Activated CD8-positive, alpha-beta memory T cell treated with anti-CD3 and anti-CD28 coated beads, Interleukin-2, amount 50 U/mL, for 24 hours (primary cell): Measurements from ENCODE around the gene GLYR1.

Experiments used
- DNase-seq: peaks from one replicate; pipeline ENCODE4 v3.0.0-alpha.2; 2020; ENCODE audit errors: extremely low read depth

GLYR1 gene

DNA sequence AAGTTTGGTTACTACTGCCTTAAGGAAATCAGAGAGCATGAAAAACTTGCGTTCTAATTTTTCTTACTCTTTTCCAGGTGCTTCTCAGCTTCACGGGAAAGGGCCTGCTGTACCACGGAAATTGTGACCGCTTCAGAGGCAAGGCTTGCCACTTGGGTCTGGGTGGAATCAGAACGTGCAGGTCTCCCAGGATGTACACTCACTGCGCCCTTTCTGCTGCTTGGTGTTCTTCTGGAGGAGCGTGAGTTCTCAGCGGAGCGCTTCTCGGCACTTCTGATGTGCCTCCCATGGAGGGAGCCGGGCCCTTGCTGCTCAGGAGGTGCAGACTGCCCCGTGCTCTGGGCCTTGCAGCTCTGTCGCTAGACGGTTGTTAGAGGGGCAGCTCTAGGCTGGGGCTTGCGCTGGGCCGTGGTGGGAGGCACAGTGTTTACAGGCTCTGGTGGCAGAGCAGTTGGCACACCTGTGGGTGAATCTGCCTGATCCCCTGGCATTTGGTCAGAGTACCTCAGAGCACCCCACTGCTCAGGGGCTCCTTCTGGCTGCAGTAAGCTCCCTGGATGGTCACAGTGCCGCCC, 33.0 kb upstream of the GLYR1 start:
- no peak for DNase-seq

DNA sequence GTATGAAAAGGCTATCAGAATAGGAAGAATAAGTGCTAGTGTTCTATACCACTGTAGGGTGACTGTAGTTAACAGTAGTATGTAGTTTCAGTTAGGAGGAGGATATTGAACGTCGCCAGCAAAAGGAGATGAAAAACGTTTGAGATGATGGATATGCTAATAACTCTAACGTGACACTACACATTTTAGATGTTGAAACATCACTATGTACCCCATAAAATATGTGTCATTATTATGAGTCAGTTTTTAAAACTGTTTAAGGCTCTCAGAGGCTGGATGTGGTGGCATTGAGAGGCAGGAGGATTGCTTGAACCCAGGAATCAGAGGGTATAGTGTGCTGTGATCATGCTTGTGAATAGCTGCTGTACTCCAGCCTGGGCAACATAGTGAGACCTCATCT, 32.0 kb upstream of the GLYR1 start:
- DNase-seq = no peak

- no peak for DNase-seq
Observed at GRCh38 chr16:4877380-4877685, 30.2 kb upstream of the GLYR1 start.

- no peak for DNase-seq
Observed at GRCh38 chr16:4876646-4877379, 29.7 kb upstream of the GLYR1 start.

DNA sequence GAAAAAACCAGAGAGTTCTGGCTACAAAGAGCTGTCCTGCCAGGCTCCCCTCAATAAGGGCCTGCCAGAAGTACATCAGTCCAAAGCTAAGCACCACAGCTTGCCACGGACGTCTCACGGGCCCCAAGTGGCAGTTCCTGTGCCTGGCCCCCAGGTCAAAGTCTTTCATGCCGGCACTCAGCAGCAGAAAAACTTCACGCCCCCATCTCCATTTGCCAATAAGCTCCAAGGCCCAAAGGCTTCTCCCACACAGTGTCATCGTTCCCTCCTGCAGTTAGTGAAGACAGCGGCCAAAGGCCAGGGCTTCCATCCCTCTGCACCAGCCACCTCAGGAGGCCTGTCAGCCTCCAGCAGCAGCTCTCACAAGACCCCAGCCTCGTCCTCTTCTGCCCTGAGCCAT, 27.6 kb upstream of the GLYR1 start:
- no peak for DNase-seq

DNA sequence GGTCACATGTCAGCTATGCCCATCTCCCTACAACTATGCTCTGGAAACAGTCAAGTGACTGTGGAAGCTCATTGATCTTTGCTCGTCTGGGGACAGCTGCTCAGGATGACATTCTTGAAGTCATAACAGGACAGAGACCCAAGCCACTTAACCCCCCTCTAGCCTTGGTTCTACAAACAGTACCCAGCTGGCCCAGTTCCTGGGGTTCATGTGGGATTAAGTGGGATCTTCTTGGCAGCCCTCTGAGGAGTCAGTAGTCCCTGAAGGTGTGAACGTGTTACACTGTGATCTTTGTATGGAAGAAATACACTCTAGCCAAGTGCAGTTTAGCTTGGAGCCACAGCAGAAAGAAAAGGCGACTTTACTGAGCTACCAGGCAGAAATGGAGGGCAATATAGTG, 26.0 kb upstream of the GLYR1 start:
- DNase-seq = no peak

DNA sequence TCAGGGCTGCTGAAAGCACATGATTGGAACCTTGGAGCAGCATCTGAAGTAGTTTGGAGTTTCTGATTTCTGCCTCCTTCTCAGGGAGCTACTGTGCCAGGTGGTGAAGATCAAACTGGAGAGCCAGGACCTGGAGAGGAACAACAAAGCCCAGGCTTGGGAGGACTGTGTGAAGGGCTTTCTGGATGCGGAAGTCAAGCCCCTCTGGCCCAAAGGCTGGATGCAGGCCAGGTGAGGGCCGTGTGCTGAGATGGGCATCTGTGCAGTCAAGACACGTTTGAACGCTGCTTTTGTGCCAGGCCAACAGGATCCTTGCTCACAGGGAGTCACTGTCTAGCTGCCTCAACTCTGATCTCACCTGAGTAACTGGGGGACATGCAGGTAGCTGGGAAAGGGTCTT, 24.0 kb upstream of the GLYR1 start:
- DNase-seq = no peak

- no peak for DNase-seq
Observed at GRCh38 chr16:4870138-4870671, 23.1 kb upstream of the GLYR1 start.

- no peak for DNase-seq
Observed at GRCh38 chr16:4869147-4869805, 22.2 kb upstream of the GLYR1 start.

DNA sequence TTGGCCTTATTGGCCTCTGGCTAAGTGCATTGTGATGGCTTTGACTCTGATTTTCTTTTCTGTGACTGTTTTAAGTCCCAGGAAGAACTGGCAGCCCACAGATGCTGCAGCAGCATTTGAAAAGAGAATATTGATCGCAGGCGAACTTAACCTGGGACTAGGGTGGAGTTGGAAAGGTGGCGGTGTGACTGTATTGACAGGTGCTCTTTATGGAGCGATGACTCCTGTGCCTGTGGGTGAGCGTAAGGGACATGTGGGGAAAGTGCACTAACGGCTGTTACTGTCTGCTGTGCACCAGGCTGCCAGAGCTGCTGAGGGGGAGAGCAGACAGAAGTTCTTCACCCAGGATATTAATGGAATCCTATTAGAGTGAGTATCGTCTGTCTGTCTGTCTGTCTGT, 21.4 kb upstream of the GLYR1 start:
- no peak for DNase-seq

DNA sequence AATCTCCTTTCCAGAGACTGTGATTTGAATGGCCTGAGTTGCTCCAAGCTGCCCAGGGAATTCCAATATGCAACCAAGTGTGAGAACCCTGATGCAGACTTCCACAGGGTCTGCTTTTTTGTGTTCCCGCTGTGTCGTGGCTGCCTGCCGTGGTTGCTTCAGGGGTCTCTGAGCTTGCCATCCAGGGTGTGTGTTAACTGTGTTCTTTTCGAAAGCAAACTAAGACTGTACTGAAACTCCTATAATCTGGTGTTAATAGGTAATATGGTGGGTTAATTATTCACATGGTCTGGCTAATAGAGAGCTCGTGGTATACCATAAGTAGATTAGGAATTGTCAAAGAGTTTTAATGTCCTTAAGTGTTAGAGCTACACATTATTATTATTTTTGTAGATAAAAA, 20.9 kb upstream of the GLYR1 start:
- no peak for DNase-seq

GRCh38 chr16:4866586-4866985, 19.5 kb upstream of the GLYR1 start:
- no peak for DNase-seq

GRCh38 chr16:4865231-4865860, 18.3 kb upstream of the GLYR1 start:
- DNase-seq = no peak

DNA sequence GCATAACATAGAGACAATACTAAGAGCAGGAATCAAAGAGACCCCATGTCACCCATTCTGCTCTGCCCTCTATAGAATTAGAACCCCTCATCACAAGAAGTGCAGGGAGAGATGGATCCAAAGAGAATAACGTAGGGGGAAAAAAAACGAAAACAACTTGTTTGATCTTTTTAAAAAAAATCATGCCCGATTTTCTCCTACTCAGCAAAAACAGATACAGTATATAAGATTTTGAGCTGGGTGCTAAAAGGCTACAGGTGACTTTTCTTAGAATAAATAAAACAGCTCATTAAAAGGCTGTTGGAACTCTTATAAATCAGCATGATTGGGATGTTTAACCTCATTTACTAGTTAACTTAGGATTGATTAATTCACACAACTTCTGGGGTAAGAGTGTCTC, 17.6 kb upstream of the GLYR1 start:
- DNase-seq = no peak

DNA sequence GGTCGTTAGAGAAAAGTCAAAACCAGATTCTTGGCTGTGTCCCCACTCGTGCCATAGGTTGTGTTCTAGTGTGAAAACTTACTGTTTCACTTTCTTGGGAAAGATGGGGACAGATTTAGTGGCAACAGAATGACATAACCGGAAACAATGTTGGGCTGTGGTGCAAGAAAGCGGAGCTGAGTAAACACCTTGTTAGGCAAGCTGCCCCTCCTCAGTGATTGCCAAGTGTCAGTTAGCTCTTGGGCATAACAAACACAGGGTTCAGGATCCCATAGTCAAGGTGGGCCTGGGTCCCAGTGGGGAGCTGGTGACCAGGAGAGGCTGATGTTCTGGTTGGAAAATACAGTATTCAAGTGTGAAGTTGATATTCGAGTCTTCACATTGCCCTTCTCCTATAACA, 15.6 kb upstream of the GLYR1 start:
- no peak for DNase-seq

- DNase-seq = no peak
Observed at GRCh38 chr16:4860727-4861342, 13.7 kb upstream of the GLYR1 start.

GRCh38 chr16:4859900-4860255, 12.8 kb upstream of the GLYR1 start:
- no peak for DNase-seq

GRCh38 chr16:4859190-4859899, 12.3 kb upstream of the GLYR1 start:
- no peak for DNase-seq

DNA sequence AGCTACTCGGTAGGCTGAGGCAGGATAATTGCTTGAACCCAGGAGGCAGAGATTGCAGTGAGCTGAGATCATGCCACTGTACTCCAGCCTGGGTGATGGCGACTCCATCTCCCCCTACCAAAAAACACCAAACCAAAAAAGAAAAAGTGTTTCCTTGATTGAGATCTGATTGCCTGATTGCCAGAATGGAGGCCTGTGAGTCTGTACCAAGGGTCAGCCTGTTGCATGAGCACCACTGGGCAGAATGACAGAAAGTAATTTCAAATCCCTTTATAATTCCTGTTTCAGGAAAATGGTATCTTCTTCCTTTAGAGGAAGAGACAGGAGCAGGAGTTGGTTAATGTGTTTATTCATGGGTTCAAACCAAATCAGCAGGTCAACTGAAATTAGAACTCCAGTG, 8.7 kb upstream of the GLYR1 start:
- no peak for DNase-seq

DNA sequence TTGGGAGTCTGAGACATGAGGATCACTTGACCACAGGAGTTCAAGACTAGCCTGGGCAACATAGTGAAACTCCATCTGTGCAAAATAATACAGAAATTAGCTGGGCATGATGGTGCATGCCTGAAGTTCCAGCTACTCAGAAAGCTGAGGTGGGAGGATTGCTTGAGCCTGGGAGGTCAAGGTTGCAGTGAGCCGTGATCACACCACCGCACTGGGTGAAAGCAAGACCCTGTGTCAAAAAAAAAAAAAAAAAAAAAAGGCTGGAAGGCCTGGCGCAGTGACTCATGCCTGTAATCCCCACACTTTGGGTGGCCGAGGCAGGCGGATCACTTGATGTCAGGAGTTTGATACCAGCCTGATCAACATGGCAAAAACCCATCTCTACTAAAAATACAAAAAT, 8.3 kb upstream of the GLYR1 start:
- DNase-seq = no peak

DNA sequence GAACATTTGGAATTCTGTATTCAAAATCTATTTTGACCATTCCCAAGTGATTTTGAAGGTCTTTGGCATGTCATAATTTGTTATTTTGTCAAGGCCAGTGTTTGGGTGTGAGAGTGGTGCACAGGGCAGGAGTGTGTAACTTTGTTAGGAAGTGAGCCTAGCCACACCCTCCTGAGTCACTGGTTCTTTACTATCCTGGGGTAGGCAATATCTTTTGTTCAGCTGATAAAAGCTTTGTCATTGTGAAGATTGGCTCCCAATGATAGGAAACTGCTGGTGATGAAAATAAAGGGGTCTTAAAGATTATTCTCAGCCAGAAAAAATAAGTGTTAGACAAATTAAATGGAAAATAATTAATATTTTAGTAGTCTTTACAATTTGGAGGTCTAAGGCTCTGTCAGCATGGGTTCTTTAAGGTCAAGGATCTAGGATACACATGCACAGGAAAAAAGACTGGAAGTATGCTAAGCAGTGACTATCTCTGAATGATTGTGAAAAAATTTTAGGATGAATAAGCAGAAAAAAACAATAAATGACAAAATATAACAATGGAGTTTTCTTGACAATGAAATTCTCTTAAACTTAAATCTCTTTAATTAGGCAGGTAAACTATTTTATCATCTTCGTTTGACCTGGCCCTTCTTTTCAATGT, 5.3 kb upstream of the GLYR1 start:
- no peak for DNase-seq
